ENCODE measurements around the gene HOXD11.

DNA sequence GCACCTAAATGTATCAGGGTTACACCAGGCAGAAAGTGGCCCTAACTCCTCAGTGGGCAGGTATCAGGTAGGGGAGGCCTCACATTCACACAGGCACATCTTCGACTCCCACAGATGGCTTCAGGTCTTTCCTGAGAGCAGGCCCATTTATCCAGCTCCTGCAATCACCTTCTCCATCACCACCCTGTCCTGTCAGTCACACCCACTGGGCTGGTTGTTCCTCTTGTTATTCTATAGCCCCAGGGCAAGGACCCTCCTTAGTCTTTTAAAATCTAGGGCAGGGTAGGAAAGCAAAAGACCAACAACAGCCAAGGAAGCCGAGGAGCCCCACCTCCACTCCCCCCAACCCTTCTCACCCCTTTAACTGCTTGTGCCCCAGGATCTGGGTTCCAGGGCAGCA is 35.2 kb downstream of the HOXD11 start:
- TF ChIP-seq CTCF (IDR thresholded peaks at IDR 0.05; ENCODE audit: low read depth, low read length) = no peak
- no peak for TF ChIP-seq EZH2phosphoT487 (IDR thresholded peaks at IDR 0.05; ENCODE audit: low read depth)
